ENCODE results near the gene ZNF474. TPM values are rescaled to one million over a fixed set of nuclear protein-coding genes. Genes with fewer than 3 reads are reported as not detected.

The ZNF474 gene
- total RNA-seq, 2 donors from 2014 or later: not detected

- no peak overlapping the region for H3K4me3 ChIP-seq
- no peaks in the 10 kb centered on the region for H3K9me3 ChIP-seq
- H3K4me1 ChIP-seq: no peaks in the 10 kb centered on the region
- DNase-seq: no peak
- no peaks in the 10 kb centered on the region for H3K36me3 ChIP-seq (replicated peaks in 1 of 2; ENCODE audit: insufficient read depth in 1 of 2, low read depth in 2 of 2)
- H3K27me3 ChIP-seq: no peaks in the 10 kb centered on the region
- intact Hi-C loops (cut with DNase I): no loop called here
- ATAC-seq: no peak
- TF ChIP-seq, protein P1, sequence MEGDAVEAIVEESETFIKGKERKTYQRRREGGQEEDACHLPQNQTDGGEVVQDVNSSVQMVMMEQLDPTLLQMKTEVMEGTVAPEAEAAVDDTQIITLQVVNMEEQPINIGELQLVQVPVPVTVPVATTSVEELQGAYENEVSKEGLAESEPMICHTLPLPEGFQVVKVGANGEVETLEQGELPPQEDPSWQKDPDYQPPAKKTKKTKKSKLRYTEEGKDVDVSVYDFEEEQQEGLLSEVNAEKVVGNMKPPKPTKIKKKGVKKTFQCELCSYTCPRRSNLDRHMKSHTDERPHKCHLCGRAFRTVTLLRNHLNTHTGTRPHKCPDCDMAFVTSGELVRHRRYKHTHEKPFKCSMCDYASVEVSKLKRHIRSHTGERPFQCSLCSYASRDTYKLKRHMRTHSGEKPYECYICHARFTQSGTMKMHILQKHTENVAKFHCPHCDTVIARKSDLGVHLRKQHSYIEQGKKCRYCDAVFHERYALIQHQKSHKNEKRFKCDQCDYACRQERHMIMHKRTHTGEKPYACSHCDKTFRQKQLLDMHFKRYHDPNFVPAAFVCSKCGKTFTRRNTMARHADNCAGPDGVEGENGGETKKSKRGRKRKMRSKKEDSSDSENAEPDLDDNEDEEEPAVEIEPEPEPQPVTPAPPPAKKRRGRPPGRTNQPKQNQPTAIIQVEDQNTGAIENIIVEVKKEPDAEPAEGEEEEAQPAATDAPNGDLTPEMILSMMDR (IDR thresholded peaks at IDR 0.05): no peak
- TF ChIP-seq POLR2A (IDR thresholded peaks at IDR 0.05): no peak
- H3K27ac ChIP-seq: no peak overlapping the region
These were observed 46.5 kb downstream of the ZNF474 start for GRCh38 chr5:122175852-122176251.

- Histone ChIP-seq H3K27me3 (no peaks in the 10 kb centered on the region), H3K4me3 (no peak overlapping the region), H3K36me3 (replicated peaks in 1 of 2; ENCODE audit: insufficient read depth in 1 of 2, low read depth in 2 of 2) (no peaks in the 10 kb centered on the region), H3K4me1 (no peaks in the 10 kb centered on the region), H3K9me3 (no peaks in the 10 kb centered on the region), H3K27ac (no peak overlapping the region)
- no peak for DNase-seq
- TF ChIP-seq, protein P1 (IDR thresholded peaks at IDR 0.05): no peak
- TF ChIP-seq POLR2A (IDR thresholded peaks at IDR 0.05): no peak
- intact Hi-C loops (cut with DNase I): no loop called here
- WGBS, 2 donors: 81 to 87% methylated on average over 2 of the region's 2 CpGs
- ATAC-seq: no peak
These were observed 47.8 kb downstream of the ZNF474 start for GRCh38 chr5:122177161-122177560.

GRCh38 chr5:122179701-122180100 is 50.4 kb downstream of the ZNF474 start:
- H3K27me3 ChIP-seq: no peaks in the 10 kb centered on the region
- ATAC-seq (no peak), DNase-seq (no peak)
- H3K27ac ChIP-seq: no peak overlapping the region
- H3K4me3 ChIP-seq: no peak overlapping the region
- WGBS, 2 donors: 25 to 33% methylated on average over 1 of the region's 1 CpG
- no peaks in the 10 kb centered on the region for H3K9me3 ChIP-seq
- intact Hi-C loops (cut with DNase I): no loop called here
- no peak for TF ChIP-seq POLR2A (IDR thresholded peaks at IDR 0.05)
- TF ChIP-seq, protein P1 (IDR thresholded peaks at IDR 0.05): no peak
- H3K36me3 ChIP-seq (replicated peaks in 1 of 2; ENCODE audit: insufficient read depth in 1 of 2, low read depth in 2 of 2): no peaks in the 10 kb centered on the region
- H3K4me1 ChIP-seq: no peaks in the 10 kb centered on the region

DNA sequence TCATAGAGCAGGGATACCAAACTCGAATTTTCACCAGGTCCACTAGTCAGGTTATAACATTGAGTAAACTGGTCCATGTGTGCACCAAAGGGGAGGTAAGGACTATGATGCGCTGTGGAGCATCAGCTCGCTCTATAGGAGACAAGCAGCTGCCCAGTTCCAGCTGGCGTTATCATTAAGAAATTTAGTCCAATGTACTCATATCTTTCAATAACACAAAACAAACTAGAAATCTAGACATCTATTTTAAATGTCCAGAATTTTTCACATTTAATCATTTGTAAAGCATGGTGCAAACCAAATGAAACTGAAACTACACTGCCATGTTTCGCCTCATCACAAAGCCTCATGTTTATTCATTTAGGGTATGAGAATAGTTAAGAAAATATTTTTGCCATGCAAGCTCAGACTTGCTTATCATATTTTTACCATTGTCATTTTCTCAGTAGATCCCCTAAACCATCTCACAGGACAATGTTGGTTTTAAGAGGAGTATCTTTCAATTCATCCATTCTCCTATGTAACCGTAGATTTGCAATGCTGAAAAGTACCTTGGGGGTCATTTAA is 50.9 kb downstream of the ZNF474 start:
- H3K27ac ChIP-seq: no peak overlapping the region
- H3K27me3 ChIP-seq: no peaks in the 10 kb centered on the region

More for the DNA sequence above, 50.9 kb downstream of the ZNF474 start:
- Histone ChIP-seq H3K4me1 (no peaks in the 10 kb centered on the region), H3K36me3 (replicated peaks in 1 of 2; ENCODE audit: insufficient read depth in 1 of 2, low read depth in 2 of 2) (no peaks in the 10 kb centered on the region), H3K4me3 (no peak overlapping the region), H3K9me3 (no peaks in the 10 kb centered on the region)
- intact Hi-C loops (cut with DNase I): no loop called here
- ATAC-seq (no peak), DNase-seq (no peak)
- WGBS, 2 donors: 73 to 79% methylated on average over 6 of the region's 6 CpGs
- TF ChIP-seq, protein P1 (IDR thresholded peaks at IDR 0.05): no peak
- TF ChIP-seq POLR2A (IDR thresholded peaks at IDR 0.05): no peak

All from body of pancreas (tissue), 4 donors.